Stomach (tissue), 19 donors: ENCODE measurements around the gene EOGT. TPM values are rescaled to one million over a fixed set of nuclear protein-coding genes. Genes with fewer than 3 reads are reported as not detected.
A peak's percentile ranks its signal among the peaks of the same experiment; 100 is the strongest.

Source experiments
- DNase-seq, 2 donors: peaks; one replicate each; pipeline versions ENCODE4 v3.0.0 to v3.0.0-alpha.2; 2013 to 2019
- H3K27ac ChIP-seq, 5 donors: fragments of 200-600 bp in 4 of 5; sonication (generic) in 4 of 5; one replicate each; pipeline ENCODE4 v1.5.1; 2013 to 2019; ENCODE audit warnings: mild to moderate bottlenecking in 1 of 5, moderate library complexity in 1 of 5
- H3K27me3 ChIP-seq, 3 donors: fragments of 200-600 bp; sonication (generic); one replicate each; pipeline ENCODE4 v1.5.1; 2017 to 2019; ENCODE audit warnings: mixed run types in 1 of 3
- H3K36me3 ChIP-seq, 4 donors: fragments of 200-600 bp; sonication (generic); 1 replicate in 3 of 4; 2 replicates in 1 of 4; pipeline ENCODE4 v1.5.1; 2016 to 2019
- H3K4me1 ChIP-seq, 4 donors: fragments of 200-600 bp; sonication (generic); one replicate each; pipeline ENCODE4 v1.5.1; 2016 to 2019
- H3K4me3 ChIP-seq, 4 donors: fragments of 200-600 bp; sonication (generic) in 3 of 4; one replicate each; pipeline ENCODE4 v1.5.1; 2016 to 2019; ENCODE audit warnings: mild to moderate bottlenecking in 1 of 4
- H3K9me3 ChIP-seq, 4 donors: fragments of 200-600 bp; sonication (generic); one replicate each; pipeline ENCODE4 v1.5.1; 2016 to 2019
- CTCF ChIP-seq, 7 experiments: fragments of 450-650 bp in 4 of 7; fragments of 200-600 bp in 3 of 7; sonication (generic) in 3 of 7; IDR thresholded peaks; one replicate each; pipeline ENCODE4 v1.5.1; 2016 to 2019; ENCODE audit warnings: antibody characterized with exemption in 7 of 7, control low read depth in 2 of 7, mild to moderate bottlenecking in 1 of 7
- EP300 ChIP-seq: sonication (generic); formaldehyde crosslinking; IDR thresholded peaks from one replicate; pipeline ENCODE4 v1.6.1; 2017; ENCODE audit warnings: antibody characterized with exemption
- POLR2A ChIP-seq, 4 donors: fragments of 450-650 bp; IDR thresholded peaks; one replicate each; pipeline ENCODE4 v1.6.1; 2016; ENCODE audit warnings: antibody characterized with exemption in 4 of 4, control low read depth in 2 of 4, mild to moderate bottlenecking in 1 of 4, moderate library complexity in 1 of 4
- POLR2AphosphoS5 ChIP-seq, 3 donors: sonication (generic); formaldehyde crosslinking; IDR thresholded peaks; one replicate each; pipeline ENCODE4 v1.6.1; 2016; ENCODE audit warnings: antibody characterized with exemption in 3 of 3
- WGBS, 5 donors: extraction: QIAGEN DNeasy Blood & Tissue Kit in 3 of 5; methylation state at CpG; one replicate each; pipeline versions ENCODE4 v1.1.5 to v1.1.7; 2013 to 2018; 5-methylcytosine and 5-hydroxymethylcytosine counted together
- intact Hi-C: fragments of 100-400 bp; cut with DNase I; formaldehyde crosslinking; loops from one replicate; pipeline ENCODE4 v1.15.1; 2023; ENCODE audit warnings: low total_unique reads
- long read RNA-seq, 10 donors: transcript quantifications; one replicate each; lab custom pipeline, GENCODE V29; 2026
- polyA plus RNA-seq, 3 donors: library from polyadenylated mRNA; stranded (reverse); fragments of 200-250 nt; gene quantifications; one replicate each; pipeline ENCODE4 v1.2.3, GENCODE V29; 2013
- total RNA-seq, 5 donors: library from RNA; depleted of rRNA; stranded (reverse); fragments of >200 nt; gene quantifications; one replicate each; pipeline versions ENCODE4 v1.1.0 to v1.2.3, GENCODE V29; 2014 to 2016
- donor health status: healthy with polysubstance abuse.
- donor health status: Bipolar disorder and iron deficiency.
- donor health status: healthy.

EOGT gene
- total RNA-seq (10 to 100 TPM in 4 of 5 donors, 1 to 10 TPM in 1; 4.6 to 80.5 (median 44.2) TPM), polyA plus RNA-seq (10 to 100 TPM in 1 of 3 donors, 1 to 10 TPM in 2; 7.1 to 17.4 (median 7.2) TPM)
- long read RNA-seq, donor 1, full-length matches to known transcripts = 6 of 6 reads
- long read RNA-seq, donor 1, partial matches to known transcripts = 0 of 6 reads
- long read RNA-seq, donor 1, other reads (novel, unspliced or antisense) = 0 of 6 reads
- long read RNA-seq, donor 2, transcript EOGT-210 (1 exons, 1,931 nt) = major isoform, 7 of 7 reads
- long read RNA-seq, donor 2, partial matches to known transcripts = 0 of 7 reads
- long read RNA-seq, donor 2, other reads (novel, unspliced or antisense) = 0 of 7 reads
- long read RNA-seq, donor 3, partial matches to known transcripts = 0 of 3 reads
- long read RNA-seq, donor 3, other reads (novel, unspliced or antisense) = 0 of 3 reads
- long read RNA-seq, donor 4 = 0 reads
- long read RNA-seq, donor 5, full-length matches to known transcripts = 4 of 4 reads
- long read RNA-seq, donor 5, partial matches to known transcripts = 0 of 4 reads
- long read RNA-seq, donor 5, other reads (novel, unspliced or antisense) = 0 of 4 reads
- long read RNA-seq, donor 6 = 0 reads
- long read RNA-seq, donor 7, transcript EOGT-210 (1 exons, 1,931 nt) = major isoform, 5 of 5 reads
- long read RNA-seq, donor 7, partial matches to known transcripts = 0 of 5 reads
- long read RNA-seq, donor 7, other reads (novel, unspliced or antisense) = 0 of 5 reads
- long read RNA-seq, donor 8, partial matches to known transcripts = 0 of 1 reads
- long read RNA-seq, donor 8, other reads (novel, unspliced or antisense) = 0 of 1 reads
- long read RNA-seq, donor 9, partial matches to known transcripts = 0 of 3 reads
- long read RNA-seq, donor 9, other reads (novel, unspliced or antisense) = 0 of 3 reads
- long read RNA-seq, donor 10, partial matches to known transcripts = 0 of 2 reads
- long read RNA-seq, donor 10, other reads (novel, unspliced or antisense) = 0 of 2 reads

- peak within 1 kb of the TSS; percentile 54 to 86 (median 74) for H3K4me3 ChIP-seq
- TF ChIP-seq CTCF (IDR thresholded peaks at IDR 0.05) = peak in 5 of 7 experiments; percentile 22 to 61 (median 32)
- no peak for TF ChIP-seq POLR2A (IDR thresholded peaks at IDR 0.05)
- TF ChIP-seq POLR2AphosphoS5 (IDR thresholded peaks at IDR 0.05) = peak; percentile 41 to 79 (median 61)
- no peak for TF ChIP-seq EP300
- intact Hi-C loops = no loop called here
- peak; percentile 89 to 96 for DNase-seq
- H3K4me1 ChIP-seq = peaks cover 17 to 41% (median 29%) of the 10 kb centered on the region in 4 donors
- H3K9me3 ChIP-seq = no peaks in the 10 kb centered on the region
- H3K27ac ChIP-seq = peak within 1 kb of the TSS; percentile 92 to 99 (median 98)
- WGBS, 5 donors = 0 to 2% (median 0%) methylated on average over 7 to 96 of the region's 96 CpGs
- H3K27me3 ChIP-seq = no peaks in the 10 kb centered on the region
- H3K36me3 ChIP-seq = peaks cover 0 to 20% (median 15%) of the 10 kb centered on the region in 4 donors
Measured at GRCh38 chr3:69013253-69014021, at the start of gene EOGT. Gene EOGT, minus strand, starts transcription at chr3:69013684. Its CDS starts 3,838 bp downstream, at chr3:69009846.

GRCh38 chr3:69059688-69060087, 46.2 kb upstream of the EOGT start:
- peak overlapping the region in 1 of 5 donors; percentile 34 for H3K27ac ChIP-seq
- peaks cover 22 to 90% (median 88%) of the 10 kb centered on the region in 4 donors for H3K36me3 ChIP-seq

GRCh38 chr3:69058947-69059224, 45.4 kb upstream of the EOGT start:
- Histone ChIP-seq H3K9me3 (no peaks in the 10 kb centered on the region), H3K4me1 (no peaks in the 10 kb centered on the region), H3K36me3 (peaks cover 22 to 96% (median 93%) of the 10 kb centered on the region in 4 donors), H3K27ac (peak overlapping the region in 3 of 5 donors; percentile 18 to 34 (median 31)), H3K27me3 (no peaks in the 10 kb centered on the region), H3K4me3 (no peak overlapping the region)
- DNase-seq = no peak
- WGBS, 5 donors = 70 to 80% (median 75%) methylated on average over 2 of the region's 2 CpGs
- intact Hi-C loops = no loop called here
- TF ChIP-seq POLR2A (IDR thresholded peaks at IDR 0.05) (no peak), CTCF (IDR thresholded peaks at IDR 0.05) (no peak), EP300 (no peak), POLR2AphosphoS5 (IDR thresholded peaks at IDR 0.05) (no peak)

More at GRCh38 chr3:69059688-69060087, 46.2 kb upstream of the EOGT start:
- Histone ChIP-seq H3K27me3 (no peaks in the 10 kb centered on the region), H3K4me3 (no peak overlapping the region), H3K9me3 (no peaks in the 10 kb centered on the region), H3K4me1 (no peaks in the 10 kb centered on the region)
- intact Hi-C loops = no loop called here
- no peak for DNase-seq
- TF ChIP-seq POLR2AphosphoS5 (IDR thresholded peaks at IDR 0.05) (no peak), CTCF (IDR thresholded peaks at IDR 0.05) (no peak), POLR2A (IDR thresholded peaks at IDR 0.05) (no peak), EP300 (no peak)
